ENCODE measurements around the gene DYNC1H1. TPM values are rescaled to one million over a fixed set of nuclear protein-coding genes. Genes with fewer than 3 reads are reported as not detected.

DYNC1H1 gene
- total RNA-seq, 1 experiment from 2014 or later: 833 TPM

- Histone ChIP-seq H3K9me3 (ENCODE audit: low read depth, low read length, poor library complexity, severe bottlenecking) (no peaks in the 10 kb centered on the region), H3K36me3 (ENCODE audit: insufficient read depth, low read length, poor library complexity, severe bottlenecking) (peaks cover 9% of the 10 kb centered on the region), H3K27me3 (replicated peaks; ENCODE audit: insufficient read depth, low read depth, low read length, poor library complexity) (no peaks in the 10 kb centered on the region), H3K4me3 (ENCODE audit: low read depth, low read length, poor library complexity, severe bottlenecking) (no peak overlapping the region), H3K27ac (ENCODE audit: low read depth, low read length, poor library complexity, severe bottlenecking) (no peak overlapping the region), H3K4me1 (ENCODE audit: insufficient read depth, low read length, poor library complexity, severe bottlenecking) (no peaks in the 10 kb centered on the region)
- intact Hi-C loops (cut with micrococcal nuclease; ENCODE audit: unreplicated experiment): no loop called here
- no TSS peak for BruUV-seq (replicated peaks)
- no peak for DNase-seq (ENCODE audit: low spot score)
- POLR2A ChIA-PET (ENCODE audit: low non-redundant PET): no interaction called here
- TF ChIP-seq EZH2 (IDR thresholded peaks at IDR 0.05; ENCODE audit: borderline replicate concordance, low read depth, low read length, poor library complexity, severe bottlenecking): no peak
- CTCF ChIA-PET: interaction anchor here (0.7 kb wide), 1 partner anchor 1395 kb away, joined by 4 read pairs; no protein-coding TSS in a partner anchor
Measured at GRCh38 chr14:101920271-101920670, 44.1 kb upstream of the DYNC1H1 start.

- no TSS peak for BruUV-seq (replicated peaks)
- Histone ChIP-seq H3K27me3 (replicated peaks; ENCODE audit: insufficient read depth, low read depth, low read length, poor library complexity) (no peaks in the 10 kb centered on the region), H3K27ac (ENCODE audit: low read depth, low read length, poor library complexity, severe bottlenecking) (no peak overlapping the region), H3K4me3 (ENCODE audit: low read depth, low read length, poor library complexity, severe bottlenecking) (no peak overlapping the region), H3K36me3 (ENCODE audit: insufficient read depth, low read length, poor library complexity, severe bottlenecking) (peaks cover 9% of the 10 kb centered on the region), H3K9me3 (ENCODE audit: low read depth, low read length, poor library complexity, severe bottlenecking) (no peaks in the 10 kb centered on the region), H3K4me1 (ENCODE audit: insufficient read depth, low read length, poor library complexity, severe bottlenecking) (no peaks in the 10 kb centered on the region)
- ChIA-PET CTCF (no interaction called here), POLR2A (ENCODE audit: low non-redundant PET) (no interaction called here)
- DNase-seq (ENCODE audit: low spot score): no peak
- TF ChIP-seq CTCF (conservative IDR thresholded peaks at IDR 0.05; ENCODE audit: low read depth, low read length): no peak
- TF ChIP-seq EZH2 (IDR thresholded peaks at IDR 0.05; ENCODE audit: borderline replicate concordance, low read depth, low read length, poor library complexity, severe bottlenecking): no peak
- intact Hi-C loops (cut with micrococcal nuclease; ENCODE audit: unreplicated experiment): no loop called here
Measured at GRCh38 chr14:101922866-101923265, 41.5 kb upstream of the DYNC1H1 start.

GRCh38 chr14:101925152-101925551 is 39.2 kb upstream of the DYNC1H1 start:
- no peak for DNase-seq (ENCODE audit: low spot score)
- ChIA-PET POLR2A (ENCODE audit: low non-redundant PET) (no interaction called here), CTCF (no interaction called here)
- Histone ChIP-seq H3K27ac (ENCODE audit: low read depth, low read length, poor library complexity, severe bottlenecking) (no peak overlapping the region), H3K4me1 (ENCODE audit: insufficient read depth, low read length, poor library complexity, severe bottlenecking) (no peaks in the 10 kb centered on the region), H3K36me3 (ENCODE audit: insufficient read depth, low read length, poor library complexity, severe bottlenecking) (peaks cover 9% of the 10 kb centered on the region), H3K27me3 (replicated peaks; ENCODE audit: insufficient read depth, low read depth, low read length, poor library complexity) (no peaks in the 10 kb centered on the region), H3K9me3 (ENCODE audit: low read depth, low read length, poor library complexity, severe bottlenecking) (no peaks in the 10 kb centered on the region), H3K4me3 (ENCODE audit: low read depth, low read length, poor library complexity, severe bottlenecking) (no peak overlapping the region)
- intact Hi-C loops (cut with micrococcal nuclease; ENCODE audit: unreplicated experiment): no loop called here
- BruUV-seq (replicated peaks): no TSS peak
- no peak for TF ChIP-seq CTCF (conservative IDR thresholded peaks at IDR 0.05; ENCODE audit: low read depth, low read length)
- no peak for TF ChIP-seq EZH2 (IDR thresholded peaks at IDR 0.05; ENCODE audit: borderline replicate concordance, low read depth, low read length, poor library complexity, severe bottlenecking)

- H3K27ac ChIP-seq (ENCODE audit: low read depth, low read length, poor library complexity, severe bottlenecking): no peak overlapping the region
- intact Hi-C loops (cut with micrococcal nuclease; ENCODE audit: unreplicated experiment): no loop called here
- TF ChIP-seq EZH2 (IDR thresholded peaks at IDR 0.05; ENCODE audit: borderline replicate concordance, low read depth, low read length, poor library complexity, severe bottlenecking): no peak
- no peak for TF ChIP-seq CTCF (conservative IDR thresholded peaks at IDR 0.05; ENCODE audit: low read depth, low read length)
- POLR2A ChIA-PET (ENCODE audit: low non-redundant PET): no interaction called here
- H3K4me1 ChIP-seq (ENCODE audit: insufficient read depth, low read length, poor library complexity, severe bottlenecking): no peaks in the 10 kb centered on the region
- H3K27me3 ChIP-seq (replicated peaks; ENCODE audit: insufficient read depth, low read depth, low read length, poor library complexity): no peaks in the 10 kb centered on the region
- H3K4me3 ChIP-seq (ENCODE audit: low read depth, low read length, poor library complexity, severe bottlenecking): no peak overlapping the region
- no peak for DNase-seq (ENCODE audit: low spot score)
- H3K36me3 ChIP-seq (ENCODE audit: insufficient read depth, low read length, poor library complexity, severe bottlenecking): peaks cover 9% of the 10 kb centered on the region
- CTCF ChIA-PET: no interaction called here
- no peaks in the 10 kb centered on the region for H3K9me3 ChIP-seq (ENCODE audit: low read depth, low read length, poor library complexity, severe bottlenecking)
- no TSS peak for BruUV-seq (replicated peaks)
Measured at GRCh38 chr14:101926085-101926484, 38.3 kb upstream of the DYNC1H1 start.
